NCI-H1092 (cell line): Measurements from ENCODE around the gene HCK.
"Not testable (repeated sequence)": the region's sequence is repeated elsewhere in the genome, so short reads cannot be mapped to it uniquely, and the experiment has no call there.

Experiments
- DNase-seq: peaks from one replicate; lab custom pipeline; 2025; lab: John Stamatoyannopoulos, UW

Gene HCK

GRCh38 chr20:32029561-32029960 lies 22.5 kb upstream of the HCK start:
- no peak for DNase-seq

GRCh38 chr20:32031007-32031958 lies 20.8 kb upstream of the HCK start:
- DNase-seq: peak; percentile 48

- no peak for DNase-seq
These were observed 18.7 kb upstream of the HCK start for GRCh38 chr20:32033316-32033715.

- DNase-seq: not testable (repeated sequence)
These were observed 18.3 kb upstream of the HCK start for GRCh38 chr20:32033721-32034120.

GRCh38 chr20:32034581-32035425 lies 17.2 kb upstream of the HCK start:
- no peak for DNase-seq

- no peak for DNase-seq
These were observed 16.6 kb upstream of the HCK start for GRCh38 chr20:32035426-32035779.

- no peak for DNase-seq
These were observed 15.8 kb upstream of the HCK start for GRCh38 chr20:32036252-32036651.

- DNase-seq: no peak
These were observed 15.1 kb upstream of the HCK start for GRCh38 chr20:32036716-32037485.

GRCh38 chr20:32037929-32038328 lies 14.1 kb upstream of the HCK start:
- DNase-seq: no peak

- no peak for DNase-seq
These were observed 11.7 kb upstream of the HCK start for GRCh38 chr20:32040142-32040953.

GRCh38 chr20:32045999-32046398 lies 6.0 kb upstream of the HCK start:
- DNase-seq: no peak

GRCh38 chr20:32050324-32050841 lies 1.7 kb upstream of the HCK start:
- DNase-seq: no peak

GRCh38 chr20:32050851-32051556 lies 1.0 kb upstream of the HCK start:
- DNase-seq: no peak

- DNase-seq: no peak
These were observed 337 bp upstream of the HCK start for GRCh38 chr20:32051720-32052089.

- DNase-seq: no peak
These were observed 828 bp downstream of the HCK start for GRCh38 chr20:32052778-32053362.

GRCh38 chr20:32053648-32054047 lies 1.6 kb downstream of the HCK start:
- DNase-seq: no peak

GRCh38 chr20:32056708-32057483 lies 4.9 kb downstream of the HCK start:
- no peak for DNase-seq

- no peak for DNase-seq
These were observed 5.7 kb downstream of the HCK start for GRCh38 chr20:32057656-32058184.

GRCh38 chr20:32059189-32059588 lies 7.1 kb downstream of the HCK start:
- DNase-seq: no peak
